ENCODE results near the gene PSEN1.
"Not testable (repeated sequence)": the region's sequence is repeated elsewhere in the genome, so short reads cannot be mapped to it uniquely, and the experiment has no call there.

PSEN1 gene

DNA sequence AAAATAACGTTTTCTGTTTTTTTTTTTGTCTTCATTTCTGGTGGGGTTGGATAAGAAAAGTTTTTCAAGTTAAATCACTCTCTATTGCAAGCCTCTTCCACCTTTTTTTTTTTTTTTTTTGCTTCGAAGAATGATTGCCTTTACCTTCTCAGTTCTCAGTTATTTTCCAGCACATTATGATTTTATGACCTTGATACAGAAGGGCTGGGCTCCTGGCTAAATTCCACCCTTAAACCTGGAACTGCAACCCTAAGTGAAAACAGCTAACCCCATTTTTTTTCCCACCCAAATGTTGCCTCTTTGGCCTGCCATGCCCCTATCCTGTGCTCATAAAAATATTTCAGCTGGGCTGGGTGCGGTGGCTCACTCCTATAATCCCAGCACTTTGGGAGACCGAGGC lies 31.4 kb downstream of the PSEN1 start:
- TF ChIP-seq, protein P1, sequence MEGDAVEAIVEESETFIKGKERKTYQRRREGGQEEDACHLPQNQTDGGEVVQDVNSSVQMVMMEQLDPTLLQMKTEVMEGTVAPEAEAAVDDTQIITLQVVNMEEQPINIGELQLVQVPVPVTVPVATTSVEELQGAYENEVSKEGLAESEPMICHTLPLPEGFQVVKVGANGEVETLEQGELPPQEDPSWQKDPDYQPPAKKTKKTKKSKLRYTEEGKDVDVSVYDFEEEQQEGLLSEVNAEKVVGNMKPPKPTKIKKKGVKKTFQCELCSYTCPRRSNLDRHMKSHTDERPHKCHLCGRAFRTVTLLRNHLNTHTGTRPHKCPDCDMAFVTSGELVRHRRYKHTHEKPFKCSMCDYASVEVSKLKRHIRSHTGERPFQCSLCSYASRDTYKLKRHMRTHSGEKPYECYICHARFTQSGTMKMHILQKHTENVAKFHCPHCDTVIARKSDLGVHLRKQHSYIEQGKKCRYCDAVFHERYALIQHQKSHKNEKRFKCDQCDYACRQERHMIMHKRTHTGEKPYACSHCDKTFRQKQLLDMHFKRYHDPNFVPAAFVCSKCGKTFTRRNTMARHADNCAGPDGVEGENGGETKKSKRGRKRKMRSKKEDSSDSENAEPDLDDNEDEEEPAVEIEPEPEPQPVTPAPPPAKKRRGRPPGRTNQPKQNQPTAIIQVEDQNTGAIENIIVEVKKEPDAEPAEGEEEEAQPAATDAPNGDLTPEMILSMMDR (IDR thresholded peaks at IDR 0.05; ENCODE audit: low read depth, low read length) = no peak
- DNase-seq = no peak
- peaks cover 5% of the 10 kb centered on the region for H3K36me3 ChIP-seq
- H3K4me3 ChIP-seq (ENCODE audit: low read depth, low read length) = no peak overlapping the region
- no peaks in the 10 kb centered on the region for H3K27me3 ChIP-seq
- H3K4me1 ChIP-seq = no peaks in the 10 kb centered on the region
- H3K9me3 ChIP-seq = no peaks in the 10 kb centered on the region

DNA sequence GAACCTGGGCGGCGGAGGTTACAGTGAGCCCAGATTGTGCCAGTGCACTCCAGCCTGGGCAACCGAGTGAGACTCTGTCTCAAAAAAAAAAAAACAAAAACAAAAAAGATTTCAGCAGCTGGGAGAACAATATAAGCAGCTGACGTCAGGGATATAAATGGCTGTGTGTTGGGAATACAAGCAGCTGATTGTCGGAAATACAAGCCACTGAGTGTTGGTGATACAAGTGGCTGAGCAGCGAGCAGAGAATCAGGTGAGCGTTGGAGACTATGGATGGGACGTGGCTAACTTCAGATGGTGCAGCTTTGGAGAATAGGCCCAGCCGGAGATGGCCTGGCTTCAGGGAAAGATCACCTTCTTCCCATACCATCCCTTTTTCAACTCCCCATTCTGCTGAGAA lies 32.0 kb downstream of the PSEN1 start:
- DNase-seq = no peak
- H3K27me3 ChIP-seq = no peaks in the 10 kb centered on the region
- TF ChIP-seq, protein P1 (IDR thresholded peaks at IDR 0.05; ENCODE audit: low read depth, low read length) = no peak
- H3K36me3 ChIP-seq = peaks cover 5% of the 10 kb centered on the region
- H3K9me3 ChIP-seq = no peaks in the 10 kb centered on the region
- no peak overlapping the region for H3K4me3 ChIP-seq (ENCODE audit: low read depth, low read length)
- H3K4me1 ChIP-seq = no peaks in the 10 kb centered on the region

DNA sequence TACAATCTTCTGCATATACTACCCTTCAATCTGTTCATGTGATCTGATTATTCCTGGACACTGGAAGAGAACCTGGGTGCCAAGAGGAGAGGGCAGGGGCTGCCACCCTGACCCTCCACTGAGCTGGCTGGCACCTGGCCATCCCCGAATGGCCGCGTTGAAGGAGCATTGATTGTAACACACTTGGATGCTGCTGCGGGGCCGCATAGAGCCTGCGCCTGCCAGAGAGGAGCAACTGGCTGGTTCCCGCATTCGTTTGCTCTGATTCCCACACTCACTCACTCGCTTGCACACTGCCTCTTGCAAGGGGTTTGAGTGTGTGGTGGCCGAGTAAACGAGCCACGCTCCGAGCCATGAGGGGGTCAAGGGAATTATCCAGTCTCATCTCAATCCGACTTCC lies 32.4 kb downstream of the PSEN1 start:
- Histone ChIP-seq H3K4me3 (ENCODE audit: low read depth, low read length) (no peak overlapping the region), H3K4me1 (no peaks in the 10 kb centered on the region), H3K27me3 (no peaks in the 10 kb centered on the region), H3K9me3 (no peaks in the 10 kb centered on the region), H3K36me3 (peaks cover 8% of the 10 kb centered on the region)
- DNase-seq = no peak
- TF ChIP-seq, protein P1 (IDR thresholded peaks at IDR 0.05; ENCODE audit: low read depth, low read length) = no peak

DNA sequence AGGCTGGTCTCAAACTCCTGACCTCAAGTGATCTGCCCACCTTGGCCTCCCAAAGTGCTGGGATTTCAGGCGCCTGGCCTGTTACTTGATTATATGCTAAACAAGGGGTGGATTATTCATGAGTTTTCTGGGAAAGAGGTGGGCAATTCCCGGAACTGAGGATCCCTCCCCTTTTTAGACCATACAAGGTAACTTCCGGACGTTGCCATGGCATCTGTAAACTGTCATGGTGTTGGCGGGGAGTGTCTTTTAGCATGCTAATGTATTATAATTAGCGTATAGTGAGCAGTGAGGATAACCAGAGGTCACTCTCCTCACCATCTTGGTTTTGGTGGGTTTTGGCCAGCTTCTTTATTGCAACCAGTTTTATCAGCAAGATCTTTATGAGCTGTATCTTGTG lies 33.5 kb downstream of the PSEN1 start:
- peaks cover 14% of the 10 kb centered on the region for H3K36me3 ChIP-seq

DNA sequence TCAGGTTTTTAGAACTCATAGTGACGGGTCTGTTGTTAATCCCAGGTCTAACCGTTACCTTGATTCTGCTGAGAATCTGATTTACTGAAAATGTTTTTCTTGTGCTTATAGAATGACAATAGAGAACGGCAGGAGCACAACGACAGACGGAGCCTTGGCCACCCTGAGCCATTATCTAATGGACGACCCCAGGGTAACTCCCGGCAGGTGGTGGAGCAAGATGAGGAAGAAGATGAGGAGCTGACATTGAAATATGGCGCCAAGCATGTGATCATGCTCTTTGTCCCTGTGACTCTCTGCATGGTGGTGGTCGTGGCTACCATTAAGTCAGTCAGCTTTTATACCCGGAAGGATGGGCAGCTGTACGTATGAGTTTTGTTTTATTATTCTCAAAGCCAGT lies 34.4 kb downstream of the PSEN1 start:
- Histone ChIP-seq H3K27me3 (no peaks in the 10 kb centered on the region), H3K9me3 (no peaks in the 10 kb centered on the region), H3K4me3 (ENCODE audit: low read depth, low read length) (no peak overlapping the region), H3K36me3 (peaks cover 14% of the 10 kb centered on the region), H3K4me1 (no peaks in the 10 kb centered on the region)
- no peak for DNase-seq
- TF ChIP-seq, protein P1 (IDR thresholded peaks at IDR 0.05; ENCODE audit: low read depth, low read length) = no peak

More for the DNA sequence above, 33.5 kb downstream of the PSEN1 start:
- not testable (repeated sequence) for DNase-seq; H3K4me3 ChIP-seq (ENCODE audit: low read depth, low read length); H3K27me3 ChIP-seq; H3K4me1 ChIP-seq; H3K9me3 ChIP-seq

DNA sequence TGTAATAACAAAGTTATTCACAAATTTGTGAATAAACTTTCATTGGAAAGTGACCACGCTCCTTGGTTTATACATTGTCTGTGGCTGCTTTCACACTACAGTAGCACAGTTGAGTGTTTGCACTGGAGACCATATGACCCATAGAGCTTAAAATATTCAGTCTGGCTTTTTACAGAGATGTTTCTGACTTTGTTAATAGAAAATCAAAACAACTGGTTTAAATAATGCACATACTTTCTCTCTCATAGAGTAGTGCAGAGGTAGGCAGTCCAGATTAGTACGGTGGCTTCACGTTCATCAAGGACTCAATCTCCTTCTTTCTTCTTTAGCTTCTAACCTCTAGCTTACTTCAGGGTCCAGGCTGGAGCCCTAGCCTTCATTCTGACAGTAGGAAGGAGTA lies 36.2 kb downstream of the PSEN1 start:
- TF ChIP-seq, protein P1 (IDR thresholded peaks at IDR 0.05; ENCODE audit: low read depth, low read length) = no peak

More for the DNA sequence above, 36.2 kb downstream of the PSEN1 start:
- peaks cover 14% of the 10 kb centered on the region for H3K36me3 ChIP-seq
- H3K9me3 ChIP-seq = no peaks in the 10 kb centered on the region
- no peaks in the 10 kb centered on the region for H3K27me3 ChIP-seq
- no peak for DNase-seq
- H3K4me3 ChIP-seq (ENCODE audit: low read depth, low read length) = no peak overlapping the region
- no peaks in the 10 kb centered on the region for H3K4me1 ChIP-seq

Measured in BE2C (cell line).